UCSD-AML1 (cell line): ENCODE measurements around the gene RER1.

Experiments
- DNase-seq: peaks from one replicate; lab custom pipeline; 2025; ENCODE audit not compliant: unreplicated experiment; lab: John Stamatoyannopoulos, UW

RER1 gene

GRCh38 chr1:2405588-2406295 lies 14.1 kb downstream of the RER1 start:
- no peak for DNase-seq

DNA sequence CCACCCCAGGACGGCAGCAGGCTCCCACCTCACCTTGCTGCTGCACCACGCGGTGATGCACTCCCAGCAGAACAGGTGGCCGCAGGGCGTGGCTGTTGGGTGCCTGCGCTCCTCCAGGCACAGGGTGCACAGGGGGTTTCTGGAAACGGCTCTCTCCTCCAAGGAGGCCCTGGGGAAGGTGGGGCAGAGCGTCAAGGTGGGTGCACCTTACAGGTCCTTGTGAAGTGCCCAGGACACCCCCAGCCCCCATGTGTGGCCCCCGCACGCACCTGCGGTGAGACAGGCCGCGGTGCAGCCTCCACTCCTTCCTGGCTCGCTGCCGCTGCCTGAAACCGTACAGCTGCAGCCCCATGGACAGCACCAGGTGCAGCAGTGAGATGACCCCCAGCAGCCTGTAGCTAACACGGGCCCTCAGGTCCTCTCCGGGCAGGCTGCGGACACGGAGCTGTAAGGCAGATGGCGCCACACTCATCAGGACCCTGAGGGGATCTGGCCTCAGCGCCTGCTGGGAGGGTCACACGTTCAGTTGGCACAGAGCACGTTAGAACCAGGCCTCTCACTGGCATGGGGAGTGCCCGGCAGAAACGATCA lies 14.9 kb downstream of the RER1 start:
- no peak for DNase-seq

- DNase-seq: no peak
Observed at GRCh38 chr1:2407166-2407990, 15.7 kb downstream of the RER1 start.

- DNase-seq: no peak
Observed at GRCh38 chr1:2407991-2408275, 16.3 kb downstream of the RER1 start.

DNA sequence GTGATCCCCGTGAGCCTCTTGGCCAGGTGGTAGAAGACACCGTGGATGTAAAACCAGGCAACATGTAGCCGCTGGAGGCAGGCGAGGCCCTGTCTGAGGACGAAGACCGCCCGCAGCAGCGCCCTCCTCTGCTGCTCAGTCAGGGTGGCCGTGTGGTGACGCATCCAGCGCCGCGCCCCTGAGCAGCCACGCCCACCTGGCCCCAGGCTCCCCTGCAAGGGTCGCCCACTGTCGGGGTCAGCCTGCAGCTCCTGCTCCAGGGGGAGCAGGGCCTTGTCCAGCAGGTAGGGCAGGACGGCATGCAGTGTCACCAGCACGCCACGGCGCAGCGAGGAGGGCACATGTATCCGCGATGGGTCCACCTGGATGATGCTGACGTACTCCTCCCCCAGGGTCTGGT lies 16.8 kb downstream of the RER1 start:
- no peak for DNase-seq

- DNase-seq: no peak
Observed at GRCh38 chr1:2408859-2409276, 17.2 kb downstream of the RER1 start.

DNA sequence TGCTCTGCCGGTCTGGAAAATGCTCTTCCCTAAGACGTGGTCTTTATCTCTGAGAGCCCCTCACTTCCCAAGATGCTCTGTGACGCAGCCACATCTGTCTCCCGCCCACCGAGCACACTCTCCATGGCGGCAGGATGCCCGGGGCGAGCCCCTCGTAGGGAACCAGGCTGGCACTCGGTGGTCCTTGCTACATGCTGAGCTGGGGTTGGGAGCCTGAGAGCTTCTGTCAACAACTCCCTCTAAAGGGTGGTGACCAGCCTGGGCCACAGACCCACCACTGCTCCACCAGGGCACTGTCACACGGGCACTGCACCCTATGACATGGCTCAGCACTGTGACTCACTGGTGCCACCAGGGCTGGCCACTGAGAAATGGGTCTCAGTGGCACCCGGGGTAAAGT lies 18.1 kb downstream of the RER1 start:
- DNase-seq: no peak

- DNase-seq: no peak
Observed at GRCh38 chr1:2411801-2412394, 20.3 kb downstream of the RER1 start.

DNA sequence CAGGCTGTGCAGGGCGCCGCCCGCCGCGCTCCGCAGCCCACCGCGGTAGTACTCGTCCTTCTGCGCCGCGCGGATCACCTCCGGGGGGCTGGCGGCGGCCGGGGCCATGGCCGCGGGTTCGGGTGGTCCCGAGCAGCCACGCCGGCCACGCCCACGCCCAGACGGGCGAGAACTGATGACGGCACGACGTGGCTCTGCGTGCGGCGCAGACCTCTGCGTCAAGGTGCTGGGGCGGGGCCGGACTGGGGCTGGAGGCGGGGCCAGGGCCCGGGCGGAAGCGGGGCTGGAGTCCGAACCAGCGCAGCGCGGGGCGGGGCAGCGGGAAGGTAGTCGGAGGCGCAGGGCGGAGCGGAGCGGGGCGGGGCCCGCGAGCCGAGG lies 20.7 kb downstream of the RER1 start, which contains the start of gene PEX10:
TSS of gene PEX10 (minus strand) at position 170 of the 378 bp plus-strand sequence. CDS start at position 108, 62 bp downstream.
- DNase-seq: peak; percentile 99

DNA sequence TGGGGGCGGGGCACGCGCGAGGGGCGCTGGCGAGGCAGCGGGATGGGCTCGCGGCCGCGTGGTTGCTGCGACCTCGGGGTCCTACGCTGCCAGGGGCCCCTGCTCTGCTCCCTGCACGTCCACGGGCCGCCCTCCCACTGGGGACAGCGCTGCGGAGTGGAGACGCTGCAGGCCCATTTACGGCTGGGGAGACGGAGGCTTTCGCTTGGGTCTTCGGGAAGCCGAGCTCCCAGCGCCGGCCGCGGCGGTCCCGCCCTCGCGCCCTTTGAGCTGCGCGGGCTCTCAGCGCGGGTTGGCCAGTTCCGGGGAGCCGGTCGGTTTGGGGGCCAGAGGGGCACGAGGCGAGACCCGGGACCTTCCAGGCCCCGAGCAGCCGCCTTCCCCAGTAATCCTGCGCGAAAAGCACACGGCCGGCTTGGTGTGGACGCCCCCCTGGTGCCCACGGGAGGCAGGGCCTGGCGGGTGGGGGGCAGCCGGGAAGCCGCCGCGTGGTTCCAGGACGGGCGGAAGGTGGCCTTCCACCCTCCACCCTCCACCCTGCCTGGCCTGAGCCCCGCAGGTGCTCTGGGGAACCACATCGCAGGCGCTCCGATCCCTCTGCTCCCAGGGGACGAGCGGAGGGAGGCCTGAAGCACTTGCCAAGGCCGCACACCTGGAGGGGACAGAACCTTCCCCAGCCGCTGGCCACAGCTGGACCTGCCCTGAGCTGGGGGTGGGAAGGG lies 21.3 kb downstream of the RER1 start:
- no peak for DNase-seq

DNA sequence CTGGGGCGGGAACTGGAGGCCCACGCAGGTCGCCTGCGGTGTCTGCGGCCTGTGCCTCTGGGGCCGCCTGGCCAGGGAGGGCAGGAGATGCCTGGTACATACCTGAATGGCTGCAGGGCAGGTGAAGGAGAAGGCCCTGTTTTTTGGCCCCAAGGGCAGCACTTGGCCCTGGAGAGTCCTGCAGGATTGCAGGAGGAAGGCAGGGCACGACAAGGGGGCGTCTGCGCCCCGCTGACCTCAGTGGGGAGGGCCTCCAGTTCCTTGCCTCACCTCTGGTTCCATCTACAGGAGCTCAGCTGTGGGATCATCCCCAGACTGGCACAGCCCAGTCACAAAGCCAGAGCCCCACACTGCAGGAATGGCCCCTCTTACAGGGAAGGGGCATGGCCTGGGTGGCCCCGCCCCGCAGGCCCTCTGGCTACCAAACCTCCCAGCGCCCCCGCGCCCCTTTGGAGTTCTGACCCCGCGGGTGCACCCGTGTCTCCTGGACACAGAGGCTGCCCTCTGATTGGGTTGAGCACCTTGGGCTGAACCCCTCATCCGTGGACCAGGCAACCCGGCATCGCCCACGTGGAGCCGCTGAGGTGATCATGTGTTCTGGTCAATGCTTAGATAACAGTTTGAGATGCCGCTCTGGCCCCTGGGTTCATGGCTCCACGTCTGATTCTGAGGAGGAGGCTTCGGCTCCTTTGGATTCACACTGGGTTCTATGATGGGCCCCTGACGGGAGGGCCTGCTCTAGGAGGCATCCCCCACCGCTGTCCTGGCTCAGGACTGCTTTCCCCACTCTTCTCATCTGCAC lies 22.1 kb downstream of the RER1 start:
- DNase-seq: no peak

GRCh38 chr1:2414297-2414958 lies 22.8 kb downstream of the RER1 start:
- peak; percentile 76 for DNase-seq

DNA sequence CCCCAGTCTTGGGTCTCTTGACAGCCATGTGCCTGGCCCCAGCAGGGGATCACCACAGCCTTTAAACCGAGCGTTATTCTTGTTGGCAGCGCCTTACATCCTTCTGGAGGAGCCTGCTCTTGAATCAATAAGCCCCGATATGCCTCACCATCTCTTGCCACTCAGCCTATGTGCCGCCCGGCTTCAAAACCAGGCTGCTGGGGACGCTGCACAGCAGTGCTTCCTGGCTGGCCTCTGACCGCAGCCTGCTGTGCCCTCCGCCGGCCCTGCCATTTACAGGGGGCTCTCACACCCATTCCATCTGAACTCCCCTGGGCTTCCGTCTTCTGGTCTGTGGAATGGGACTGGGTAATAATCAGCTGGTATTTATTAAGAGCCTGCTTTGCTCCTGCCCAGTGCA lies 23.7 kb downstream of the RER1 start:
- DNase-seq: no peak

GRCh38 chr1:2415801-2416208 lies 24.2 kb downstream of the RER1 start:
- DNase-seq: peak; percentile 52

DNA sequence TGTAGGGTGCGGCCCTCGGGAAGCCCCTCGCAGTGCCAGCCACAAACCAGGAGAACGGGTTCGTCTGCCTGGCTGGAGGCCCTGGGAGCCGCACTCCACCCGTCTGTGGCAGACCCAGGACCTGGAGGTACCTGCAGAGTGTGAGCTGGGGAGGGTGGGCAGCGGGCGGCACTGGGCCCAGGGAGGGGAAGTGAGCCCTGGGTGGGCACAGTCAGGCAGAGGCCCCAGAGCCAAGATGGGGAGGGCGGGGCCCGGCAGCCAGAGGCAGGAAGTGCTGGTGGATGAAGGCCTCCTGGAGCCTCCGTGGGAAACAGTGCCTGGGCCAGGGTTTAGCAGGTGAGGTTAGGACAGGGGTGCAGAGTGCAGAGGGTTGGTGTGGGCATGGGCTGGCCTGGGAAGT lies 24.8 kb downstream of the RER1 start:
- DNase-seq: peak; percentile 19

- DNase-seq: no peak
Observed at GRCh38 chr1:2417083-2417832, 25.6 kb downstream of the RER1 start.

GRCh38 chr1:2417833-2418225 lies 26.2 kb downstream of the RER1 start:
- no peak for DNase-seq

DNA sequence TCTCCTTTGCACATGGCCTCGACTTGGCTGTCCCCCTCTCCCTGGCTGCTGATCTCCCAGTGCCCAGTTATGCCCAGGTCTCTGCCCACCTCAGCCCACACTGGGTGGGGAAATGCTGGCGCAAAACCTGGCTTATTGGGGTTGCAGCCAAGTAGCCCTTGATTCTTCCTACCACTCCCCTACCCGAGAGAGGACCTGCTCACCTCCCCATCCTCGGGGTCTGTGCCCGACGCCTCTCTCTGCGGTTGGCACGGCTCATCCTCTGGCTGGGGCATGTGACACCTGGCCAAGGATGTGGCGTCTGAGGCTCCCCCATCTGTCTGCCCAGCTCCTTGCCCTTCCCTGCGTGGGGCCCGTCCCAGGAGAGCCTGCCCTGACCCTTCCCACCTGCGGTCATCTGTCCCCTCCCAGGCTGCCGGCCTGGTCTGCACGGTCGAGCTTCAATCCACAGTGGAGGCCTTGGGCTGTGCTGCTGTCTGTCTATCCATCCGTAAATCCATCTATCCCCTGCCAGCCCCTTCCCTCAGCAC lies 27.2 kb downstream of the RER1 start:
- no peak for DNase-seq

GRCh38 chr1:2419416-2419815 lies 27.8 kb downstream of the RER1 start:
- no peak for DNase-seq
